Measurements from ENCODE around the gene GPD2. TPM values are rescaled to one million over a fixed set of nuclear protein-coding genes. Genes with fewer than 3 reads are reported as not detected.
"Not testable (repeated sequence)": the region's sequence is repeated elsewhere in the genome, so short reads cannot be mapped to it uniquely, and the experiment has no call there.

GPD2 gene
- total and polyA plus RNA-seq, 5 donors: 6.0 to 22.3 (median 16.0) TPM

DNA sequence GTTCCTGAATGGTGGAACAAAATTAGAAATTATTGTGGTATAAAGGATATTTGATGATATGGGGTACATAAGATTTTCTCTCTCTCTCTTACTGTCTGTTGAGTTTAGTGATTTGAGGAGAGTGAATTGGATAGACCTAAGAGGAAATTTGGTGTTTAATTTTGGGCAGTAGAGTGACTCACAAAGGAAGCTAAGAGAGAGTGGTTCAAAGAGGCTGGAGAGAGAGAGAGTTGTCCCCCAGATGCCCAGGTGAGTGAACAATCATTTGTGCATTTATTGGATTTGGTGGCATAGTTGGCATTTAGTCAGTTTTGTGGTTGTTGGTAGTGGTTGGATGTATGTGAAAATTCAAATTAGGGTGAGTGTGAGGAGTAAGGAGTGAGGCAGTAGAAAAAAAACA is 56.8 kb downstream of the GPD2 start:
- ATAC-seq (no peak), DNase-seq (no peak)
- intact Hi-C loops (cut with DNase I): loop anchor here in 1 of 4 donors (10.0 kb wide), 1 partner anchor 58 kb away; the partner anchor contains the start of gene GPD2

DNA sequence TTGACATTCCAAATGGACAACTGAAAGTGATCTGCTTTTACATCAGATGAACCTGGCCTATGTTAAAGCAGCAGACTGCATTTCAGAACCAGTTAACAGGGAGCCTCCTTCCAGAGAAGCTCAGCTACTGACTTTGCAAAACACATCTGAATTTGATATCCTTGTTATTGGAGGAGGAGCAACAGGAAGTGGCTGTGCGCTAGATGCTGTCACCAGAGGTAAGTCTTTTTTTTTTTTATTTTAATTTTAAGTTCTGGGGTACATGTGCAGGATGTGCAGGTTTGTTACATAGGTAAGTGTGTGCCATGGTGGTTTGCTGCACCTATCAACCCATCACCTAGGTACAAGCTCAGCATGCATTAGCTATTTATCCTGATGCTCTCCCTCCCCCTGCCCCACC is 59.8 kb downstream of the GPD2 start:
- H3K27me3 ChIP-seq (ENCODE audit: control insufficient read depth, insufficient read depth); ATAC-seq; H3K27ac ChIP-seq (ENCODE audit: low read length); H3K4me3 ChIP-seq (ENCODE audit: low read length); DNase-seq; H3K4me1 ChIP-seq (ENCODE audit: control insufficient read depth, insufficient read depth, low read length); H3K9me3 ChIP-seq (ENCODE audit: control insufficient read depth, low read length): not testable (repeated sequence)
- WGBS: 93% methylated on average over 1 of the region's 1 CpG
- intact Hi-C loops (cut with DNase I): loop anchor here in 1 of 4 donors (10.0 kb wide), 1 partner anchor 61 kb away; the partner anchor contains the start of gene GPD2

More for the DNA sequence above, 56.8 kb downstream of the GPD2 start:
- no peaks in the 10 kb centered on the region for H3K9me3 ChIP-seq (ENCODE audit: control insufficient read depth, low read length)
- no peak overlapping the region for H3K27ac ChIP-seq (ENCODE audit: low read length)
- H3K4me1 ChIP-seq (ENCODE audit: control insufficient read depth, insufficient read depth, low read length): no peaks in the 10 kb centered on the region
- H3K27me3 ChIP-seq (ENCODE audit: control insufficient read depth, insufficient read depth): no peaks in the 10 kb centered on the region
- no peak overlapping the region for H3K4me3 ChIP-seq (ENCODE audit: low read length)

DNA sequence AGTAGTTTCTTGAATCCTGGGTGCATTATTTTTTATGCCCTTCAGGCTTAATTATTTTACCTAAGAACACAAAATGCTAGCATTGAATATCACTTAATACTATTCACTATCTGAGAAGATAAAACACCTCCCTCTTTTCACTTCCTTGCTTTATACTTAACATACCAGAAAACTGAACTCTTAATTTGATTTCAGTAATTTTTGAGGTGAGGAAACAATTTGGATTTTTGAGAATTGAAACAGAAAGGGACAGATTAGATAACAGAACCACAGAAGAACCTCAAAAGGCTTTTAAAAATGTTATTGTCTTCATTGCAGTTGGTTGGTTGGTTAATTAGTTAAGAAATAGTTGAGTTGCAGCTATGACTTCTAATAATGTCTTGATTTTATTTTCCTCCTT is 69.5 kb downstream of the GPD2 start:
- Histone ChIP-seq H3K4me1 (ENCODE audit: control insufficient read depth, insufficient read depth, low read length) (no peaks in the 10 kb centered on the region), H3K27ac (ENCODE audit: low read length) (no peak overlapping the region), H3K9me3 (ENCODE audit: control insufficient read depth, low read length) (no peaks in the 10 kb centered on the region), H3K4me3 (ENCODE audit: low read length) (no peak overlapping the region), H3K27me3 (ENCODE audit: control insufficient read depth, insufficient read depth) (no peaks in the 10 kb centered on the region)
- intact Hi-C loops (cut with DNase I): no loop called here
- ATAC-seq: no peak
- DNase-seq: no peak

DNA sequence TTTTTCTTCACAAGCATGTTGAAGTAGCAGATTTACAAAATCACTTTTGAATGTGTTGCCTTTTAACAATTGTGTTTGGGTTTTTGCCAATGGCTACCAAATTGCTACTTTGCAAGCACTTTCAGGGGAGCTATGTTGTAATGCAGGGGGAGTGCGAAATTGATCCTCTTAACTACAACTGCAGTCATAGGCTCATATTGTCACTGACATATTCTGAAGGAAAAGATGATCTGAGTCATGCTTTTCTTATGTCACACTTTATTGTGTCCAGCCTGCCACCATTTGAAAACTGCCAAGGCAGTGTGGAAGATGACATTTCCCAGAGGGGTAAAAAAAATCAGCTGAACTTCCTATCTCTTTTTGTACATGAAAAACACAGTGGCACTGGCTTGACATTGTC is 74.9 kb downstream of the GPD2 start:
- no peak overlapping the region for H3K27ac ChIP-seq (ENCODE audit: low read length)
- 85% methylated on average over 1 of the region's 1 CpG for WGBS
- no peak overlapping the region for H3K4me3 ChIP-seq (ENCODE audit: low read length)
- no peaks in the 10 kb centered on the region for H3K9me3 ChIP-seq (ENCODE audit: control insufficient read depth, low read length)
- H3K27me3 ChIP-seq (ENCODE audit: control insufficient read depth, insufficient read depth): no peaks in the 10 kb centered on the region
- ATAC-seq (no peak), DNase-seq (no peak)
- intact Hi-C loops (cut with DNase I): no loop called here
- H3K4me1 ChIP-seq (ENCODE audit: control insufficient read depth, insufficient read depth, low read length): no peaks in the 10 kb centered on the region

DNA sequence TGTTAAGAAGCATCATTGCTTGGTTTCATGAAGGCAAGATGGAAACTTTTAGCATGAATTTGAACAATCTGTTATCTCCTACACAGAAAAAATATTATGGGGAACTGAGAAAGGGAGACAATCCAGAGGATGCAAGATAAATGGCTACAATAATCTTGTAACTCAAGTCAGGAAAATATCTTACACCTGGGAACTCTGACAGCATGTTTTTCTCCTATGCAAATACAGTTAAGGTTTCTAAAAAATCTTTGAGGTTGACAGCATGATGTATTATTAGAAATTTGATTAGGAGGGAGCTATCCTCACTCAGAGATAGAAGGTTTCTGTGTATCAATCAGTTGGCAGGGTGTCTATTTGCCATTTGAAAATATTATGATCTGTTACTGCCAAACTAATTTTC is 75.6 kb downstream of the GPD2 start:
- DNase-seq (no peak), ATAC-seq (no peak)
- H3K27ac ChIP-seq (ENCODE audit: low read length): no peak overlapping the region
- intact Hi-C loops (cut with DNase I): no loop called here
- H3K4me1 ChIP-seq (ENCODE audit: control insufficient read depth, insufficient read depth, low read length): no peaks in the 10 kb centered on the region
- H3K27me3 ChIP-seq (ENCODE audit: control insufficient read depth, insufficient read depth): no peaks in the 10 kb centered on the region
- H3K4me3 ChIP-seq (ENCODE audit: low read length): no peak overlapping the region
- no peaks in the 10 kb centered on the region for H3K9me3 ChIP-seq (ENCODE audit: control insufficient read depth, low read length)

DNA sequence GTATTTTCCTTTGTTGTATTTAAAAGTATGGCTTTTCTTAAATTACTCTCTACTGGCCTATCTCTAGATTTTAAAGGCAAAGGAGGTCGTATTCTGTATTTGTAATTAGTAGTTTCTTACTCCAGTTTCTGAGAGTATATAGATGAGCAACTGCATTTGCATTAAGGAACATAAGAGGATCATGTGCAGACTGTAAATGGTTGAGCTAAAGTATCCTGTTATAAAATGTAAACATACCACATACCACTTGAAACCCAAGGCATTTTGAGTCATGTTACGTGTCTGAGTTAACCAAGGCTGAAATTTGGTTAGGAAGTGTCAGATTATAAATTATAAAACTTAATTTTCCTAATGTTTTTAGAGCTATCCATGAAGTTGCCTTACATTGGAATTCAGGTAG is 76.3 kb downstream of the GPD2 start:
- ATAC-seq: no peak
- Histone ChIP-seq H3K9me3 (ENCODE audit: control insufficient read depth, low read length) (no peaks in the 10 kb centered on the region), H3K27me3 (ENCODE audit: control insufficient read depth, insufficient read depth) (no peaks in the 10 kb centered on the region), H3K4me3 (ENCODE audit: low read length) (no peak overlapping the region), H3K27ac (ENCODE audit: low read length) (no peak overlapping the region), H3K4me1 (ENCODE audit: control insufficient read depth, insufficient read depth, low read length) (peaks cover 1% of the 10 kb centered on the region)
- no peak for DNase-seq
- 96% methylated on average over 2 of the region's 2 CpGs for WGBS
- intact Hi-C loops (cut with DNase I): no loop called here

DNA sequence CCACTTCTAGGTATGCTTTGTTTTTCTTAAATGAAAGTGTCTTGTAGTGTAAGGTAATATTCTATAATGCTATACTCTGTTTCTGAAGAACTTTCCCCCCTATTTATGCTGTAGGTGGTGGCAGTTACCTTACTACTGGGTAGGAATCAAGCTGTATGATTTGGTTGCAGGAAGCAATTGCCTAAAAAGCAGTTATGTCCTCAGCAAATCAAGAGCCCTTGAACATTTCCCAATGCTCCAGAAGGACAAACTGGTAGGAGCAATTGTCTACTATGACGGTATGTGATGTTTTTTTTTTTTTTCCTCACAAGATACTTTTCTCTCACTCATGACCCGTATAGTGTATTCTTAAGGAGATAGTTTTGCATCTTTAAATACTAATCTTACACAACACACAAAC is 77.0 kb downstream of the GPD2 start:
- intact Hi-C loops (cut with DNase I): no loop called here
- 89% methylated on average over 2 of the region's 2 CpGs for WGBS
- Histone ChIP-seq H3K9me3 (ENCODE audit: control insufficient read depth, low read length) (no peaks in the 10 kb centered on the region), H3K27me3 (ENCODE audit: control insufficient read depth, insufficient read depth) (no peaks in the 10 kb centered on the region), H3K4me1 (ENCODE audit: control insufficient read depth, insufficient read depth, low read length) (peaks cover 2% of the 10 kb centered on the region), H3K4me3 (ENCODE audit: low read length) (no peak overlapping the region), H3K27ac (ENCODE audit: low read length) (no peak overlapping the region)
- DNase-seq (no peak), ATAC-seq (no peak)

DNA sequence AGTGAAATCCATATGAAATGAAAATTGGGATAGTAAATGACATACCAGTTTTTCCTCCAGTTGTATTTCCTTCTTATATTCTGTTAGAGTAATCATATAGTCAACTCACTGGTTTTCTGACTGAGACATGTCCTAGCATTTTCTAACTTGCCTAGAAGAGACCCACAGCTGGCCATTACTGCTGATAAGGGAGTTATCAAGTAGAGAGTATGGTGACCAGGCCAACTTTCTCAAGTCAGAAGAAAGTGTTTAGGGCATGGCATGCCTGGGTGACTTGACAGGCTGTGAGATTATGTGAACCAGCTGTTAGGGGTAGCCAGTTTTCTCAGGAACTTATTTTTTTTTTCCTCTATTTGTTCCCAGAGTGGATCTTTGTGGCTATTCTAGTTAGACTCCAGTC is 81.2 kb downstream of the GPD2 start:
- intact Hi-C loops (cut with DNase I): no loop called here
- ATAC-seq (peak; percentile 45 to 79), DNase-seq (no peak)

DNA sequence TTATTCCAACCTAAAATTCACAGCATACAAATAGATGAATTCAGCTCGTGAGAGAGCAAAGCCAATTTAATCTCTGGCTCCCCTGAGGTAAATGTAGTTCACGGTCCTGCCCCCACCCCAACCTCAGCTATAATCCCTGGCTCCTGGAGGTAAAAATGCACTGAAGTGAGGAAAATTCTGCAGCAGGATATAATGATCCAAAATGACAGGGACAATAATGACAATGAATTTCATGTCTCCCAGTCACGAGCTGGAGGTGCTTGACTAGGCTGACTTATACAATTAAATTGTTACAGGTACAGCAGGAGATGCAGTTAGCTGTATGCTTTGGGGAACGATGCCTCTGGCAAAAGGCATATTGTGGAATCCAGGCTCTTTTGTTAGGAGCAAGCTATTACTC is 82.0 kb downstream of the GPD2 start:
- Histone ChIP-seq H3K9me3 (ENCODE audit: control insufficient read depth, low read length) (no peaks in the 10 kb centered on the region), H3K4me1 (ENCODE audit: control insufficient read depth, insufficient read depth, low read length) (peaks cover 2% of the 10 kb centered on the region), H3K27me3 (ENCODE audit: control insufficient read depth, insufficient read depth) (no peaks in the 10 kb centered on the region), H3K4me3 (ENCODE audit: low read length) (no peak overlapping the region), H3K27ac (ENCODE audit: low read length) (no peak overlapping the region)
- DNase-seq (no peak), ATAC-seq (no peak)
- intact Hi-C loops (cut with DNase I): no loop called here
- 86% methylated on average over 4 of the region's 4 CpGs for WGBS

More for the DNA sequence above, 81.2 kb downstream of the GPD2 start:
- H3K27me3 ChIP-seq (ENCODE audit: control insufficient read depth, insufficient read depth): no peaks in the 10 kb centered on the region
- H3K27ac ChIP-seq (ENCODE audit: low read length): no peak overlapping the region
- H3K4me1 ChIP-seq (ENCODE audit: control insufficient read depth, insufficient read depth, low read length): peaks cover 2% of the 10 kb centered on the region
- no peaks in the 10 kb centered on the region for H3K9me3 ChIP-seq (ENCODE audit: control insufficient read depth, low read length)
- no peak overlapping the region for H3K4me3 ChIP-seq (ENCODE audit: low read length)

DNA sequence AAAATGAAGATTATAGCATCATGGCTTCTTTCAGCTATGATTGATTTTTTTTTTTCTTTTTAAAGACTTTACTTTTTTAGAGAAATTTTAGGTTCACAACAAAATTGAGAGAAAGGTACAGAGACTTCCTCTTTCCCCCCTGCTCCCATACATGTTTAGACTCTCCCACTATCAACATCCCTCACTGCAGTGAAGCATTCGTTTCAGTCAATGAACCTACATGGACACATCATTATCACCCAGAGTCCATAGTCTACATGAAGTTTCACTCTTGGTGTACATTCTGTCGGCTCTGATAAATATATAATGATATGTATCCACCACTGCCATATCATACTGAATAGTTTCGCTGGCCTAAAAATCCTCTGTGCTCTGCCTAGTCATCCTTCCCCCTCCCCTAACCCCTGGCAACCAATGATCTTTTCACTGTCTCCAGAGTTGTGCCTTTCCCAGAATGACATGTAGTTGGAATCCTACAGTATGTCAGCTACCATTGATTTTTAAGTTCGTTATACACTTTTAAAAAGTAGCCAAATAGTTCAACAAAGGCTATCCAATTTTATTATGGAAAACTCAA is 86.8 kb downstream of the GPD2 start:
- DNase-seq (no peak), ATAC-seq (no peak)
- H3K4me3 ChIP-seq (ENCODE audit: low read length): no peak overlapping the region
- no peaks in the 10 kb centered on the region for H3K27me3 ChIP-seq (ENCODE audit: control insufficient read depth, insufficient read depth)
- 88% methylated on average over 4 of the region's 4 CpGs for WGBS
- intact Hi-C loops (cut with DNase I): no loop called here
- no peaks in the 10 kb centered on the region for H3K4me1 ChIP-seq (ENCODE audit: control insufficient read depth, insufficient read depth, low read length)
- no peak overlapping the region for H3K27ac ChIP-seq (ENCODE audit: low read length)
- H3K9me3 ChIP-seq (ENCODE audit: control insufficient read depth, low read length): no peaks in the 10 kb centered on the region

DNA sequence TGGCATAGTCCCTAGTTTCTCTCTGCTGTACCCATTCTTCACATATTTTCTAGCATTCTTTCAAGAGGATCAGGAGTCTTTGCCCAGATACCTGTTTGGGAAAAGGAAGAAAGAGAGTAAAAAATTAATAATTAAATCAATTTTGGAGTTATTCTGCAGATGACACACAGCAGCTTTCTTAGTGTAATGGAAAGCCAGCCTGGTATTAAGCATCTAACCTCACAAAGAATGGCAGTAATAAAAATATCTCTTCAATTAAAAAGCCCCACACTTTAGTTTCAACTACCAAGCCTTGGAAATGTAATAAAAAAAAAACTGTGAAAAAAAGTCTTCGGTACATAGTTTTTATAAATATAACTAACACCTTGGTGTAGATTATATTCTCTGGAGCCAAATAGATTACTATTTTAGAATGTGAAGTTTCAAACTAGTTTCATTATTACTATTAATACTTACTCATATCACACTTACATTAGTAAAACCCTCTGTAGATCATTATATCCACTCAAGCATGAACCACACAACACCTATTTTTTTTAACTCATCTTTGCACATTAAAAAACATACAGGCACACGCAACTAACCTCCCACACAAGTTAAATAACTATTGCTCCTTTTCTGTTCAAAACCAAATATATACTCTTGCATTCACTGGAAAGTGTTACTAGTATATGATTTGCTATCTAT is 90.9 kb downstream of the GPD2 start:
- Histone ChIP-seq H3K4me1 (ENCODE audit: control insufficient read depth, insufficient read depth, low read length) (no peaks in the 10 kb centered on the region), H3K27ac (ENCODE audit: low read length) (no peak overlapping the region), H3K27me3 (ENCODE audit: control insufficient read depth, insufficient read depth) (no peaks in the 10 kb centered on the region), H3K9me3 (ENCODE audit: control insufficient read depth, low read length) (no peaks in the 10 kb centered on the region), H3K4me3 (ENCODE audit: low read length) (no peak overlapping the region)
- DNase-seq (no peak), ATAC-seq (no peak)
- intact Hi-C loops (cut with DNase I): no loop called here
- WGBS: 75% methylated on average over 2 of the region's 2 CpGs

DNA sequence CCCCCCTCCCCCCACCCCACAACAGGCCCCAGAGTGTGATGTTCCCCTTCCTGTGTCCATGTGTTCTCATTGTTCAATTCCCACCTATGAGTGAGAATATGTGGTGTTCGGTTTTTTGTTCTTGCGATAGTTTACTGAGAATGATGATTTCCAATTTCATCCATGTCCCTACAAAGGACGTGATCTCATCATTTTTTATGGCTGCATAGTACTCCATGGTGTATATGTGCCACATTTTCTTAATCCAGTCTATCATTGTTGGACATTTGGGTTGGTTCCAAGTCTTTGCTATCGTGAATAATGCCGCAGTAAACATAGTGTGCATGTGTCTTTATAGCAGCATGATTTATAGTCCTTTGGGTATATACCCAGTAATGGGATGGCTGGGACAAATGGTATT is 92.4 kb downstream of the GPD2 start:
- WGBS: 93% methylated on average over 5 of the region's 5 CpGs

More for the DNA sequence above, 92.4 kb downstream of the GPD2 start:
- H3K27me3 ChIP-seq (ENCODE audit: control insufficient read depth, insufficient read depth); H3K9me3 ChIP-seq (ENCODE audit: control insufficient read depth, low read length); H3K4me1 ChIP-seq (ENCODE audit: control insufficient read depth, insufficient read depth, low read length); ATAC-seq; H3K4me3 ChIP-seq (ENCODE audit: low read length); intact Hi-C loops (cut with DNase I); DNase-seq; H3K27ac ChIP-seq (ENCODE audit: low read length): not testable (repeated sequence)

Data from right cardiac atrium (tissue), 5 donors.